OCI-LY3 (cell line): Measurements from ENCODE around the gene NCKAP1.

Experiments
- EZH2phosphoT487 ChIP-seq: fragments of 200-600 bp; shearing (Covaris generic); IDR thresholded peaks from 2 replicates; pipeline ENCODE4 v1.6.1; 2018; ENCODE audit warnings: antibody characterized with exemption, mixed run types, low read depth
- TF ChIP-seq, protein P1 (sequence below): fragments of 200-600, 300-600 bp; sonication (generic); IDR thresholded peaks from 2 replicates; pipeline ENCODE4 v1.5.1; 2014; ENCODE audit warnings: antibody characterized with exemption, low read length, low read depth

DNA sequence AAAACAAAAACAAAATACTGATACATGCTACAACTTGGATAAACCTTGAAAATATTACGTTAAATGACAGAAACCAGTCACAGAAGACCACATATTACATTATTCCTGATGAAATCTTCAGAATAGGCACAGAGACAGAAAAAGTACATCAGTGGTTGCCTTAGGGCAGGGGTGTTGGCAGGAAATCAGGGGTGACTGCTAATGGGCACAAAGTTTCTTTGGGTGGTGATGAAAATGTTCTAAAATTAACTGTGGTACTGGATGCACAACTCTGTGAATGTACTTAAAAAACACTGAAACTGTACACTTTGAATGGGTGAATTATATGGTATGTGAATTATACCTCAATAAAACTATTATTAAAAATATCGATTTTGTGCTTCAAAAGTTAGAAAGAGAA, 16.6 kb downstream of the NCKAP1 start:
- TF ChIP-seq, protein P1, sequence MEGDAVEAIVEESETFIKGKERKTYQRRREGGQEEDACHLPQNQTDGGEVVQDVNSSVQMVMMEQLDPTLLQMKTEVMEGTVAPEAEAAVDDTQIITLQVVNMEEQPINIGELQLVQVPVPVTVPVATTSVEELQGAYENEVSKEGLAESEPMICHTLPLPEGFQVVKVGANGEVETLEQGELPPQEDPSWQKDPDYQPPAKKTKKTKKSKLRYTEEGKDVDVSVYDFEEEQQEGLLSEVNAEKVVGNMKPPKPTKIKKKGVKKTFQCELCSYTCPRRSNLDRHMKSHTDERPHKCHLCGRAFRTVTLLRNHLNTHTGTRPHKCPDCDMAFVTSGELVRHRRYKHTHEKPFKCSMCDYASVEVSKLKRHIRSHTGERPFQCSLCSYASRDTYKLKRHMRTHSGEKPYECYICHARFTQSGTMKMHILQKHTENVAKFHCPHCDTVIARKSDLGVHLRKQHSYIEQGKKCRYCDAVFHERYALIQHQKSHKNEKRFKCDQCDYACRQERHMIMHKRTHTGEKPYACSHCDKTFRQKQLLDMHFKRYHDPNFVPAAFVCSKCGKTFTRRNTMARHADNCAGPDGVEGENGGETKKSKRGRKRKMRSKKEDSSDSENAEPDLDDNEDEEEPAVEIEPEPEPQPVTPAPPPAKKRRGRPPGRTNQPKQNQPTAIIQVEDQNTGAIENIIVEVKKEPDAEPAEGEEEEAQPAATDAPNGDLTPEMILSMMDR, result no peak
- no peak for TF ChIP-seq EZH2phosphoT487
